NCI-H187 (cell line): ENCODE results near the gene EPHB4.
A peak's percentile ranks its signal among the peaks of the same experiment; 100 is the strongest.

Source experiments
- DNase-seq, 2 experiments: peaks; one replicate each; lab custom pipeline; 2025; lab: John Stamatoyannopoulos, UW

EPHB4 gene

GRCh38 chr7:100854146-100854895 is 27.0 kb upstream of the EPHB4 start:
- DNase-seq, result no peak

- DNase-seq, result peak; percentile 93 to 95
These were observed 24.9 kb upstream of the EPHB4 start, which contains the start of gene SLC12A9 for GRCh38 chr7:100852048-100852872. Gene SLC12A9 (plus strand): TSS chr7:100852713. CDS start chr7:100854198, 1,485 bp downstream.

GRCh38 chr7:100847360-100847759 is 20.0 kb upstream of the EPHB4 start:
- DNase-seq, result no peak

- DNase-seq, result no peak
These were observed 13.3 kb upstream of the EPHB4 start for GRCh38 chr7:100840470-100841100.

GRCh38 chr7:100839361-100839760 is 12.0 kb upstream of the EPHB4 start:
- no peak for DNase-seq

GRCh38 chr7:100837099-100837836 is 9.9 kb upstream of the EPHB4 start:
- peak; percentile 64 to 93 for DNase-seq

- DNase-seq, result no peak
These were observed 9.4 kb upstream of the EPHB4 start for GRCh38 chr7:100836812-100837098.

- no peak for DNase-seq
These were observed 8.8 kb upstream of the EPHB4 start for GRCh38 chr7:100835903-100836811.

GRCh38 chr7:100832281-100832633 is 4.9 kb upstream of the EPHB4 start:
- no peak for DNase-seq

- no peak for DNase-seq
These were observed 3.1 kb upstream of the EPHB4 start for GRCh38 chr7:100830396-100830795.

GRCh38 chr7:100829150-100829716 is 1.9 kb upstream of the EPHB4 start:
- no peak for DNase-seq

GRCh38 chr7:100826514-100827329 is 601 bp downstream of the EPHB4 start:
- no peak for DNase-seq

- DNase-seq, result no peak
These were observed 1.4 kb downstream of the EPHB4 start for GRCh38 chr7:100825751-100826513.

- DNase-seq, result no peak
These were observed 2.1 kb downstream of the EPHB4 start for GRCh38 chr7:100825215-100825671.

- no peak for DNase-seq
These were observed 2.7 kb downstream of the EPHB4 start for GRCh38 chr7:100824499-100825214.

GRCh38 chr7:100823534-100823933 is 3.8 kb downstream of the EPHB4 start:
- DNase-seq, result no peak

- no peak for DNase-seq
These were observed 4.2 kb downstream of the EPHB4 start for GRCh38 chr7:100823140-100823525.
